Epithelial cell of esophagus (primary cell): Measurements from ENCODE around the gene PXK.

Experiments used
- DNase-seq: peaks from one replicate; pipeline ENCODE4 v3.0.0; 2010; ENCODE audit warnings: low read depth
- H3K4me3 ChIP-seq: 2 replicates; pipeline ENCODE4 v1.5.1; 2011; ENCODE audit warnings: mild to moderate bottlenecking, low read length, control low read depth
- TF ChIP-seq, protein P1 (sequence below): IDR thresholded peaks from 2 replicates; pipeline ENCODE4 v1.5.1; 2011; ENCODE audit warnings: low read depth, mild to moderate bottlenecking, low read length, control low read depth, inconsistent platforms; ENCODE audit not compliant: insufficient read depth; ENCODE audit errors: missing control alignments

The PXK gene

DNA sequence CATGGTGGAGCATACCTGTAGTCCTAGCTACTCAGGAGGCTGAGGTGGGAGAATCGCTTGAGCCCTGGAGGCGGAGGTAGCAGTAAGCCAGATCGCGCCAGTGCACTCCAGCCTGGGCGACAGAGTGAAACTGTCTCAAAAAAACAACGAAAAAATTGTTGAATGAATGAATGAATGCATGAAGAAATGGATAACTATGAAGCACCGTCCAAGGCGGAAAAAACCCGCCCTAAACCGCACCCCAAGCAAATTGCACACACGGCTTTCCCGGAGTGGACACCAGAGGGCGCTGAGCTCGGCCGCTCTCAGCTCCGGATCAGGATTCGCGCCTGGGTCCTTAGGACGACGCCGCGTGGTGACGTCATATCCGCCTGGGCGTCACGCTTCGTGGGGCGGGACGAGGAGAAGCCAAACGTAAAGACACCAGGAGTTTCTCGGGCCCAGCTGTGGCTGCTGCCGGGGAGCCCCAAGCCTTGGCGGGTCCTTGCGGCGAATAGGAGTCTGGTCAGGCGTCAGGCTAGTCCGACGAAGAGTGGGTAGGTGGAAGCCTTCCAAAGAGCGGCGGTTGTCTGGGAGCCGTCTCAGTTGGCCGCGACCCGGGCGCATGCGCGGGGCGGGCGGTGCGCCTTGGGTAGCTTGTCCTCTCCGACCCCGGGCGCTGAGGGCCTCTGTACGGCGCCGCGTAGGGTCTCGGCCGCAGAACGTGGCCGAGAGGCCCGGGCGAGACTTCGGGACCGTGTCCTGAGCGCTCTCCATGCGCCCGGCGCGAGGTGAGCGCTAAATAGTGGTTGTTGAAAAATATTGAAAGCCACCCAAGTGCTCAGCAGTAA, 26.6 kb upstream of the PXK start, which contains the start of the genes HTD2 and RPP14:
HTD2 (plus strand) TSS at position 639 of the 830 bp plus-strand sequence. CDS start 11,094 bp downstream, outside the sequence.
RPP14 (plus strand) TSS at position 364 of the 830 bp plus-strand sequence. CDS start 4,085 bp downstream, outside the sequence.
- TF ChIP-seq, protein P1, sequence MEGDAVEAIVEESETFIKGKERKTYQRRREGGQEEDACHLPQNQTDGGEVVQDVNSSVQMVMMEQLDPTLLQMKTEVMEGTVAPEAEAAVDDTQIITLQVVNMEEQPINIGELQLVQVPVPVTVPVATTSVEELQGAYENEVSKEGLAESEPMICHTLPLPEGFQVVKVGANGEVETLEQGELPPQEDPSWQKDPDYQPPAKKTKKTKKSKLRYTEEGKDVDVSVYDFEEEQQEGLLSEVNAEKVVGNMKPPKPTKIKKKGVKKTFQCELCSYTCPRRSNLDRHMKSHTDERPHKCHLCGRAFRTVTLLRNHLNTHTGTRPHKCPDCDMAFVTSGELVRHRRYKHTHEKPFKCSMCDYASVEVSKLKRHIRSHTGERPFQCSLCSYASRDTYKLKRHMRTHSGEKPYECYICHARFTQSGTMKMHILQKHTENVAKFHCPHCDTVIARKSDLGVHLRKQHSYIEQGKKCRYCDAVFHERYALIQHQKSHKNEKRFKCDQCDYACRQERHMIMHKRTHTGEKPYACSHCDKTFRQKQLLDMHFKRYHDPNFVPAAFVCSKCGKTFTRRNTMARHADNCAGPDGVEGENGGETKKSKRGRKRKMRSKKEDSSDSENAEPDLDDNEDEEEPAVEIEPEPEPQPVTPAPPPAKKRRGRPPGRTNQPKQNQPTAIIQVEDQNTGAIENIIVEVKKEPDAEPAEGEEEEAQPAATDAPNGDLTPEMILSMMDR = peak; percentile 97
- peak within 1 kb of the TSS; percentile 100 for H3K4me3 ChIP-seq
- peak; percentile 99 for DNase-seq

DNA sequence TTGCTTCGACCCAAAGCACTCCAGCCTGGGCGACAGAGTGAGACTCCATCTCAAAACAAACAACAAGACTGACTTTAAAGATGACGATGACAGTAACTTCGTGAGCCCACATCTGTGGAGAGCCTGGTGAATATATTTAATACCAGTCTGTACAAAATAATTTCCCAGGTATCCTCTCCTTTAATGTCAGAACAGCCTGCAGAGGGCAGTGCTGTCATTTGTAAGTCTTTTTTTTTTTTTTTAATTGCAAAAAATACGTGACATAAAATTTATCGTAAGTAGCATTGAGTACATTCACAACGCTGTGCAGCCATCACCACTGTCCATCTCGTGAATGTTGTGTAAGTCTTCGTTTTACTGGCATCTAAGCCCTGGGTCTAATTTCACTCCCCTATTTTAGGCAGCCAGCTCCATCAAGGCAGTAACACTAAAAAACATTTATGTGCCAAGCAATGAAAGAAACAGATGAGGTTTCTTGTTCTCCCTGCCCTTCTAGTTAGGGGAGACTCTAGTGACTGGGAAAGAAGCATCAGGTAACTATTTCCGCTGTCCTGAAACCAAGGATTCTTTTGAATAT, 25.0 kb upstream of the PXK start:
- H3K4me3 ChIP-seq = peak overlapping the region; percentile 100
- peak; percentile 73 for DNase-seq
- TF ChIP-seq, protein P1 = peak; percentile 55

DNA sequence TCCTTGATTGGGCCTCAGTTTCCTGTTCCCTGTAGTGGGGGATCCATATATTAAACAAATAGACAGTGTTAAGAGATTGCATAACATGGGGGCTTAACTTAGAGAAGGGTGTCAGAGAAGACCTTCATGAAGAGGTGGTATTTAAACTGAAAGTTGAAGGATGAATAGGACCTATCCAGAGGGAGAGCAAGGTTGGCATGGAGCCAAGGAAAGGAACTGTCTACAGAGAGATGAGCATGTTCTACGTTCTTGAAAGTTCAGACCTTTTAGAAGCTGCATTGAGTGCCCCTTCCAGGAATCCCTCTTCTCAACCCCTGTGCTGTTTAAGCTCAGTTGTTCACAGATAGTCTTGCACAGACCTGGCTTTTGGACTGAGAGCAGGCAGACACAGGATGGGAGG, 24.0 kb upstream of the PXK start:
- no peak for DNase-seq
- no peak overlapping the region for H3K4me3 ChIP-seq
- TF ChIP-seq, protein P1 = no peak

DNA sequence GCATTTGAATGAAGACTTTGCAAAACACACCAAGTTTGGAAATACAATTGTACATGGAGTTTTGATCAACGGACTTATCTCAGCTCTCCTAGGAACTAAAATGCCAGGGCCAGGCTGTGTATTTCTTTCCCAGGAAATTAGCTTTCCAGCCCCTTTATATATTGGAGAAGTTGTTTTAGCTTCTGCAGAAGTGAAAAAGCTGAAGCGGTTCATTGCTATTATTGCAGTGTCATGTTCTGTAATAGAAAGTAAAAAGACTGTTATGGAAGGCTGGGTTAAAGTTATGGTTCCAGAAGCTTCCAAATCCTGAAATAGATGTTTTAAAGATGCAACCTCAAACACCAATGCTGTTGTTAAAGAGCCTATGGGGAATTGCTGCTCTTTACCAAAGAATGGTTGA, 14.9 kb upstream of the PXK start:
- no peak for DNase-seq
- TF ChIP-seq, protein P1 = no peak

DNA sequence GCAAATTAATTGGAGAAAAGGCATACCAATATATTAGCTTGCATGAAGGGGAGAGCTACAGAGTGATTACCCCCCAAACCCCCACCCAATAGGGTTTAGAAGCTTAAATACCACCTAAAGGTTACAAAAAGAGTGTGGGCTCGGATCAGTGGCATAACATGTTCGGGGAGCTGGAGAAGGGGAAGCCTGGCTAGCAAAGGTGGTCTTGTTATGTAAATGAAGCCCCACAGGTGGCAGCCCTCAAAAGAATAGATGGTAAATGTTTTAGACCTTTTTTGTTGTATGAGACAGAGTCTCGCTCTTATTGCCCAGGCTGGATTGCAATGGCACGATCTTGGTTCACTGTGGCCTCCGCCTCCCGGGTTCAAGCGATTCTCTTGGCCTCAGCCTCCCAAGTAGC, 10.9 kb upstream of the PXK start:
- no peak overlapping the region for H3K4me3 ChIP-seq
- DNase-seq = no peak
- TF ChIP-seq, protein P1 = no peak

More for the DNA sequence above, 14.9 kb upstream of the PXK start:
- no peak overlapping the region for H3K4me3 ChIP-seq

DNA sequence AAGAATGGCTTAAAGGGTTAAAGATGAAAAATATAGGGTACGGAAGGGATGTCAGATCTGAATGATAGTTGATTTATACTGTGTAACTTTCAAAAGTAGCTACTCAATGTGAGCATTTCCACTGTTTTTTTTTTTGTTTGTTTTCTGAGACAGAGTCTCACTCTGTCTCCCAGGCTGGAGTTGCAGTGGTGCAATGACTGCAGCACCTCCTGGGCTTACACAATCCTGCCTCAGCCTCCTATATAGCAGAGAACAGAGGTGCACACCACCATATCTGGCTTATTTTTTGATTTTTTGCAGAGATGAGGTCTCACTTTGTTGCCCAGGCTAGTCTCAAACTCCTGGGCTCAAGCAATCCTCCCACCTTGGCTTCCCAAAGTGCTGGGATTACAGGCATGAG, 9.9 kb upstream of the PXK start:
- H3K4me3 ChIP-seq = no peak overlapping the region
- TF ChIP-seq, protein P1 = no peak
- no peak for DNase-seq
